Liver (tissue), 9 donors: ENCODE data around the gene ARHGAP4. TPM values are rescaled to one million over a fixed set of nuclear protein-coding genes. Genes with fewer than 3 reads are reported as not detected.
A peak's percentile ranks its signal among the peaks of the same experiment; 100 is the strongest.

Experiments
- DNase-seq: peaks from one replicate; pipeline ENCODE4 v3.0.0-alpha.2; 2017; ENCODE audit warnings: low spot score
- H3K27ac ChIP-seq, 2 donors: one replicate each; pipeline ENCODE4 v1.7.0; 2013; ENCODE audit warnings: inconsistent platforms in 2 of 2, low read length in 2 of 2, control low read depth in 1 of 2, low read depth in 1 of 2, mild to moderate bottlenecking in 1 of 2
- H3K27me3 ChIP-seq, 4 donors: one replicate each; pipeline versions ENCODE4 v1.6.1 to v1.7.0; 2013; ENCODE audit warnings: low read length in 3 of 4, inconsistent platforms in 1 of 4, mild to moderate bottlenecking in 1 of 4, moderate library complexity in 1 of 4; ENCODE audit not compliant: control insufficient read depth in 4 of 4, insufficient read depth in 4 of 4
- H3K36me3 ChIP-seq, 4 donors: one replicate each; pipeline versions ENCODE4 v1.6.1 to v1.7.0; 2013; ENCODE audit warnings: low read length in 3 of 4, mild to moderate bottlenecking in 3 of 4, low read depth in 1 of 4, moderate library complexity in 1 of 4; ENCODE audit not compliant: control insufficient read depth in 4 of 4, insufficient read depth in 3 of 4
- H3K4me1 ChIP-seq, 4 donors: one replicate each; pipeline versions ENCODE4 v1.6.1 to v1.7.0; 2013; ENCODE audit warnings: low read length in 3 of 4, mild to moderate bottlenecking in 3 of 4, moderate library complexity in 1 of 4; ENCODE audit not compliant: control insufficient read depth in 4 of 4, insufficient read depth in 4 of 4
- H3K4me3 ChIP-seq, 3 donors: one replicate each; pipeline versions ENCODE4 v1.6.1 to v1.7.0; 2013; ENCODE audit warnings: low read length in 3 of 3, control low read depth in 1 of 3, low read depth in 1 of 3, mild to moderate bottlenecking in 1 of 3
- H3K9ac ChIP-seq, 2 donors: one replicate each; pipeline ENCODE4 v1.7.0; 2013; ENCODE audit warnings: low read length in 2 of 2, mild to moderate bottlenecking in 2 of 2, moderate library complexity in 2 of 2, control low read depth in 1 of 2, low read depth in 1 of 2
- H3K9me3 ChIP-seq, 4 donors: one replicate each; pipeline versions ENCODE4 v1.6.1 to v1.7.0; 2013; ENCODE audit warnings: low read length in 3 of 4; ENCODE audit not compliant: control insufficient read depth in 4 of 4
- EGR1 ChIP-seq, 2 donors: IDR thresholded peaks; 2 replicates each; pipeline ENCODE4 v1.6.1; 2016 to 2018; ENCODE audit warnings: antibody characterized with exemption in 2 of 2, low read depth in 2 of 2
- FOXA1 ChIP-seq: IDR thresholded peaks from 2 replicates; pipeline ENCODE4 v1.6.1; 2016; ENCODE audit warnings: antibody characterized with exemption
- HNF4G ChIP-seq: IDR thresholded peaks from 2 replicates; pipeline ENCODE4 v1.6.1; 2016; ENCODE audit warnings: antibody characterized with exemption
- JUND ChIP-seq, 2 donors: IDR thresholded peaks; 2 replicates each; pipeline ENCODE4 v1.6.1; 2016; ENCODE audit warnings: antibody characterized with exemption in 2 of 2
- MAX ChIP-seq: IDR thresholded peaks from 2 replicates; pipeline ENCODE4 v1.6.1; 2016; ENCODE audit warnings: antibody characterized with exemption
- NR2F2 ChIP-seq: IDR thresholded peaks from 2 replicates; pipeline ENCODE4 v1.6.1; 2016; ENCODE audit warnings: antibody characterized with exemption
- REST ChIP-seq: IDR thresholded peaks from 2 replicates; pipeline ENCODE4 v1.6.1; 2016; ENCODE audit warnings: antibody characterized with exemption, mild to moderate bottlenecking
- RXRA ChIP-seq, 2 donors: IDR thresholded peaks; 2 replicates each; pipeline ENCODE4 v1.6.1; 2017 to 2018; ENCODE audit warnings: antibody characterized with exemption in 2 of 2, mild to moderate bottlenecking in 1 of 2
- SP1 ChIP-seq: IDR thresholded peaks from 2 replicates; pipeline ENCODE4 v1.6.1; 2018; ENCODE audit warnings: antibody characterized with exemption, mild to moderate bottlenecking
- YY1 ChIP-seq: IDR thresholded peaks from 2 replicates; pipeline ENCODE4 v1.6.1; 2016; ENCODE audit warnings: antibody characterized with exemption, mild to moderate bottlenecking
- ZBTB33 ChIP-seq: IDR thresholded peaks from 2 replicates; pipeline ENCODE4 v1.6.1; 2016; ENCODE audit warnings: antibody characterized with exemption
- WGBS: extraction: QIAGEN DNeasy Blood & Tissue Kit; methylation state at CpG from one replicate; pipeline ENCODE4 v1.1.7; 2013; 5-methylcytosine and 5-hydroxymethylcytosine counted together
- polyA plus RNA-seq, 2 donors: library from polyadenylated mRNA; stranded (reverse) in 1 of 2; unstranded in 1 of 2; fragments of 200-250 nt in 1 of 2; fragments of >200 nt in 1 of 2; fragmentation: Nextera tagmentation in 1 of 2; extraction: Ambion mirVana in 1 of 2; gene quantifications; one replicate each; pipeline versions ENCODE4 v1.2.1 to v1.2.3, GENCODE V29; 2013 to 2015
- total RNA-seq, 2 donors: library from RNA; depleted of rRNA; stranded (reverse); fragments of >200 nt; gene quantifications; one replicate each; pipeline ENCODE4 v1.2.3, GENCODE V29; 2014
- donor health status: healthy.
- donor health status: healthy.
- donor health status: healthy.
- donor health status: healthy.
- donor health status: healthy.

ARHGAP4 gene
- total and polyA plus RNA-seq, 4 donors = 3.3 to 28.1 (median 10.2) TPM

- H3K36me3 ChIP-seq = no peaks in the 10 kb centered on the region
- no peaks in the 10 kb centered on the region for H3K27me3 ChIP-seq
- peak overlapping the region; percentile 43 to 50 for H3K9ac ChIP-seq
- peak overlapping the region; percentile 75 to 81 (median 81) for H3K4me3 ChIP-seq
- DNase-seq = no peak
- H3K4me1 ChIP-seq = peaks cover 13 to 38% (median 34%) of the 10 kb centered on the region in 4 donors
- peak overlapping the region; percentile 72 to 95 for H3K27ac ChIP-seq
- 30% methylated on average over 20 of the region's 20 CpGs for WGBS
- no peaks in the 10 kb centered on the region for H3K9me3 ChIP-seq
- TF ChIP-seq ZBTB33 (no peak), FOXA1 (no peak), JUND (IDR thresholded peaks at IDR 0.05) (no peak), RXRA (IDR thresholded peaks at IDR 0.05) (no peak), NR2F2 (no peak), HNF4G (no peak), REST (no peak), MAX (no peak), EGR1 (IDR thresholded peaks at IDR 0.05; ENCODE audit: low read depth in 2 of 2) (no peak)
These were observed 47.3 kb upstream of the ARHGAP4 start for GRCh38 chrX:153973127-153974002.

DNA sequence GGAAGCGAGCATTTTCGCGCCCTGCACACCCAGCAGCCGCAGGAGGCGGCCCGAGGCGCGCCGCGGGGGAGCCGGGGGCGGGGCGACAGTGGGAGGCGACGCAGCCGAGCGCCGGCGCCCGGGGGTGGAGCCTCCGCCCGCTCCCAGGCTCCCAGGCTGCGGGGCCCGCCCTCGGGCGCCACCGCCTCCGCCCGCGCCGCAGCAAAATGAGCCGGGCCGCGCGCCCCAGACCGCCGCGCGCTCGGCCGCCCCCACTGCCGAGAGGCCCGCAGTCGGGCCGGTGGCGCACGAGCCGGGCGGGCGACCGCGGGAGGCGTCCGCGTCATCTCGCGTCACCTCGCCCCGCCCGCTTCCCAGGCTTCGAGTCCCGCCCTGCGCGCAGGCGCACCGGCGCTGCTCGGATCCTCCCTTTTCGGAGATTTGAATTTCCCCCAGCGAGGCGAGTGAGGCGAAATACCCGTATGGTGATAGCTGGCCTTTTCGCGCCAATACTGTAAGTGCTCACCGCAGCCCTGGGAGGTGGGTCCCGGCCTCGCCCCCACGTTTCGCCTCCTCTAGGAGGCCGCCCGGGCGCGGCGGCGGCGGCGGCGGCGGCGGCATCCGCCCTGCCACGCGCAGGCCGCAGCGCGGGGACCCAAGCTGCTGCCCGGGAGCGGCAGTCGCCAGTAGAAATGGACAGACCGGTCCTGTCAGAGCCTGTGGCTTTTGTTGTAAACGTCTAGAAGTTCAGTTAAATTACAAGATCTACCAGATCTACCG lies 46.5 kb upstream of the ARHGAP4 start, which contains the start of gene TMEM187:
TMEM187 (plus strand) TSS at position 387 of the 759 bp plus-strand sequence. CDS start 9,309 bp downstream, outside the sequence.
- WGBS = under 1% methylated on average over 98 of the region's 103 CpGs
- Histone ChIP-seq H3K4me1 (peaks cover 13 to 46% (median 42%) of the 10 kb centered on the region in 4 donors), H3K27me3 (no peaks in the 10 kb centered on the region), H3K36me3 (no peaks in the 10 kb centered on the region), H3K9ac (peak within 1 kb of the TSS; percentile 57 to 92), H3K4me3 (peak within 1 kb of the TSS; percentile 76 to 98 (median 81)), H3K9me3 (no peaks in the 10 kb centered on the region), H3K27ac (peak within 1 kb of the TSS; percentile 95 to 100)
- DNase-seq = peak; percentile 82
- TF ChIP-seq YY1 (no peak), SP1 (peak; percentile 5)
